ENCODE data around the gene SAMHD1. TPM values are rescaled to one million over a fixed set of nuclear protein-coding genes. Genes with fewer than 3 reads are reported as not detected.

SAMHD1 gene
- total and polyA plus RNA-seq, 2 of the 13 experiments (the other 11 are each of a cell fraction or from before 2014, with no cell fraction given), result 16.9 to 43.5 TPM

- TF ChIP-seq MAZ (IDR thresholded peaks at IDR 0.05; ENCODE audit: borderline replicate concordance, low read depth, low read length) (peak; percentile 63; the same call in 1 of the 2 replicates), MAZ (CRISPR knock-in tag; IDR thresholded peaks at IDR 0.05; ENCODE audit: low read depth) (peak; percentile 54; the same call in 1 of the 2 replicates), TOE1 (CRISPR knock-in tag; IDR thresholded peaks at IDR 0.05) (no peak), ZNF407 (CRISPR knock-in tag; IDR thresholded peaks at IDR 0.05; ENCODE audit: not compliant biosample characterization) (peak; percentile 8), REXO4 (CRISPR knock-in tag; IDR thresholded peaks at IDR 0.05; ENCODE audit: borderline replicate concordance) (no peak), ZBTB7B (CRISPR knock-in tag; IDR thresholded peaks at IDR 0.05) (peak; percentile 76; the same call in 1 of the 2 replicates), NPAS2 (CRISPR knock-in tag; IDR thresholded peaks at IDR 0.05; ENCODE audit: borderline replicate concordance) (no peak), ZNF580 (CRISPR knock-in tag; IDR thresholded peaks at IDR 0.05; ENCODE audit: borderline replicate concordance, low read depth) (peak; percentile 73; the same call in 1 of the 2 replicates), ZXDC (CRISPR knock-in tag; IDR thresholded peaks at IDR 0.05) (no peak), JUN (CRISPR knock-in tag; IDR thresholded peaks at IDR 0.05) (no peak), TEAD3 (CRISPR knock-in tag; optimal IDR thresholded peaks at IDR 0.05; ENCODE audit: borderline replicate concordance) (peak; percentile 71), SIN3B (IDR thresholded peaks at IDR 0.05; ENCODE audit: low read length) (no peak), GABPA (IDR thresholded peaks at IDR 0.05; ENCODE audit: low read depth, low read length) (no peak), GABPA (CRISPR knock-in tag; IDR thresholded peaks at IDR 0.05; ENCODE audit: low read depth) (no peak), ELF4 (CRISPR knock-in tag; IDR thresholded peaks at IDR 0.05; ENCODE audit: borderline replicate concordance) (no peak), TBX2 (CRISPR knock-in tag; IDR thresholded peaks at IDR 0.05; ENCODE audit: borderline replicate concordance) (0 out of 2 replicates have a peak, but pooled peaks have one; percentile 20), TBX3 (IDR thresholded peaks at IDR 0.05; ENCODE audit: borderline replicate concordance) (no peak), ATM (IDR thresholded peaks at IDR 0.05; ENCODE audit: borderline replicate concordance) (no peak)
Observed at GRCh38 chr20:36886859-36887751, 64.4 kb downstream of the SAMHD1 start (continued).
